SK-N-SH treated with all-trans-retinoic acid at 6 μM for 48 hours (cell line): Measurements from ENCODE around the gene ERGIC1.

Source experiments
- ATAC-seq: fragments of 200-7000 bp; cut with Tn5 transposase; 3 replicates; pipeline ENCODE4 v1.9.1; 2020; ENCODE audit warnings: mild to moderate bottlenecking, moderate library complexity
- ARNTL ChIP-seq: fragments of 450-650 bp; formaldehyde crosslinking; IDR thresholded peaks from 2 replicates; pipeline ENCODE4 v1.5.0; 2020; ENCODE audit warnings: low read depth, mild to moderate bottlenecking, moderate library complexity, borderline replicate concordance
- BACH2 ChIP-seq: fragments of 250-450 bp; sonication (Bioruptor Pico); IDR thresholded peaks from 2 replicates; pipeline ENCODE4 v1.9.0; 2021; ENCODE audit warnings: mild to moderate bottlenecking, borderline replicate concordance
- CSDC2 ChIP-seq: fragments of 250-450 bp; sonication (Bioruptor Pico); IDR thresholded peaks from 2 replicates; pipeline ENCODE4 v1.5.0; 2020; ENCODE audit warnings: mild to moderate bottlenecking, moderate library complexity
- ESRRG ChIP-seq: fragments of 250-450 bp; sonication (Bioruptor Pico); IDR thresholded peaks from 2 replicates; pipeline ENCODE4 v1.6.1; 2021; ENCODE audit warnings: mild to moderate bottlenecking
- GLIS3 ChIP-seq: fragments of 250-450 bp; sonication (Bioruptor Pico); IDR thresholded peaks from 2 replicates; pipeline ENCODE4 v1.5.0; 2020; ENCODE audit warnings: mild to moderate bottlenecking, moderate library complexity
- ISL1 ChIP-seq: fragments of 250-450 bp; sonication (Bioruptor Pico); IDR thresholded peaks from 2 replicates; pipeline ENCODE4 v2.1.2; 2022; ENCODE audit warnings: mild to moderate bottlenecking, moderate library complexity
- OSR1 ChIP-seq: fragments of 250-450 bp; sonication (Bioruptor Pico); IDR thresholded peaks from 2 replicates; pipeline ENCODE4 v1.8.0; 2022; ENCODE audit warnings: moderate library complexity, mild to moderate bottlenecking, inconsistent platforms
- PPARA ChIP-seq: fragments of 250-450 bp; sonication (Bioruptor Pico); IDR thresholded peaks from 2 replicates; pipeline ENCODE4 v1.5.0; 2020; ENCODE audit warnings: mild to moderate bottlenecking, borderline replicate concordance
- RARB ChIP-seq: fragments of 250-450 bp; sonication (Bioruptor Pico); IDR thresholded peaks from 2 replicates; pipeline ENCODE4 v1.8.0; 2021; ENCODE audit warnings: mild to moderate bottlenecking, moderate library complexity
- SNAI2 ChIP-seq: fragments of 250-450 bp; sonication (Bioruptor Pico); IDR thresholded peaks from 2 replicates; pipeline ENCODE4 v1.5.0; 2020; ENCODE audit warnings: mild to moderate bottlenecking, moderate library complexity
- TCF4 ChIP-seq: fragments of 250-450 bp; sonication (Bioruptor Pico); IDR thresholded peaks from 2 replicates; pipeline ENCODE4 v1.8.0; 2021; ENCODE audit warnings: mild to moderate bottlenecking, moderate library complexity, borderline replicate concordance
- ZC3H10 ChIP-seq: fragments of 250-450 bp; sonication (Bioruptor Pico); IDR thresholded peaks from 2 replicates; pipeline ENCODE4 v1.5.1; 2021; ENCODE audit warnings: mild to moderate bottlenecking, moderate library complexity
- ZFP3 ChIP-seq: fragments of 250-450 bp; sonication (Bioruptor Pico); IDR thresholded peaks from 2 replicates; pipeline ENCODE4 v1.5.0; 2020; ENCODE audit warnings: mild to moderate bottlenecking, moderate library complexity
- ZFP30 ChIP-seq: fragments of 450-650 bp; formaldehyde crosslinking; IDR thresholded peaks from 2 replicates; pipeline ENCODE4 v1.5.0; 2022; ENCODE audit warnings: mild to moderate bottlenecking, moderate library complexity
- ZNF70 ChIP-seq: fragments of 450-650 bp; formaldehyde crosslinking; IDR thresholded peaks from 2 replicates; pipeline ENCODE4 v1.5.0; 2020; ENCODE audit warnings: mild to moderate bottlenecking, moderate library complexity
- ZNF8 ChIP-seq: fragments of 450-650 bp; formaldehyde crosslinking; IDR thresholded peaks from 2 replicates; pipeline ENCODE4 v1.5.0; 2020; ENCODE audit warnings: mild to moderate bottlenecking, moderate library complexity
- TF ChIP-seq, protein P1 (sequence below): fragments of 250-450 bp; sonication (Bioruptor Pico); IDR thresholded peaks from 2 replicates; pipeline ENCODE4 v1.5.1; 2020; ENCODE audit warnings: low read depth, mild to moderate bottlenecking, moderate library complexity
- TF ChIP-seq, protein P2 (sequence below): fragments of 250-450 bp; sonication (Bioruptor Pico); IDR thresholded peaks from 2 replicates; pipeline ENCODE4 v1.8.0; 2021; ENCODE audit warnings: low read depth, mild to moderate bottlenecking, moderate library complexity, borderline replicate concordance
- TF ChIP-seq, protein P3 (sequence below): fragments of 250-450 bp; sonication (Bioruptor Pico); IDR thresholded peaks from 2 replicates; pipeline ENCODE4 v1.5.1; 2021; ENCODE audit warnings: mild to moderate bottlenecking, moderate library complexity
- TF ChIP-seq, protein P4 (sequence below): fragments of 250-450 bp; sonication (Bioruptor Pico); IDR thresholded peaks from 2 replicates; pipeline ENCODE4 v1.5.0; 2020; ENCODE audit warnings: mild to moderate bottlenecking, moderate library complexity
- TF ChIP-seq, protein P5 (sequence below): fragments of 250-450 bp; sonication (Bioruptor Pico); IDR thresholded peaks from 2 replicates; pipeline ENCODE4 v1.8.0; 2020; ENCODE audit warnings: mild to moderate bottlenecking, moderate library complexity, borderline replicate concordance

ERGIC1 gene

DNA sequence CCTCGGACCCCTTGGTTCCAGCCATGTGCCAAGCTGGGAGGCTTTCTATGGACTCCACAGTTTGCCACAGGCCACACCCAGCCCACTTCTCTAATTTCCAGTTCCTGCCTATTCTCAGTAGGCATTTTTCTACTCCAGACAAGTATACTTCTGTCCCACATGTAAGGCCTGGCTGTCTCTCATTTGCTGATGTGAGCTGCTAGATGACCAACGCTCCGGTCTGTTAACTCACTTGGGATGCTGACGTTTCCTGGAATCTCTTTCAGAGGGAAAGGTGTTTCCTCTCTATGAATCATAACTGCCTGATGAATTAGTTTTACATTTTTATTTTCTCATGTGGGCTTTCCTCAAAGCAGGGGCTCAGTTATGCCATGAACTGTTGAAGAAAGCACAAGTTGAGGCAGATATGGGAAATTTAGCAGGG, 36.3 kb downstream of the ERGIC1 start (continued):
- TF ChIP-seq PPARA (CRISPR knock-in tag) (no peak), OSR1 (CRISPR knock-in tag) (no peak)
- TF ChIP-seq, protein P1, sequence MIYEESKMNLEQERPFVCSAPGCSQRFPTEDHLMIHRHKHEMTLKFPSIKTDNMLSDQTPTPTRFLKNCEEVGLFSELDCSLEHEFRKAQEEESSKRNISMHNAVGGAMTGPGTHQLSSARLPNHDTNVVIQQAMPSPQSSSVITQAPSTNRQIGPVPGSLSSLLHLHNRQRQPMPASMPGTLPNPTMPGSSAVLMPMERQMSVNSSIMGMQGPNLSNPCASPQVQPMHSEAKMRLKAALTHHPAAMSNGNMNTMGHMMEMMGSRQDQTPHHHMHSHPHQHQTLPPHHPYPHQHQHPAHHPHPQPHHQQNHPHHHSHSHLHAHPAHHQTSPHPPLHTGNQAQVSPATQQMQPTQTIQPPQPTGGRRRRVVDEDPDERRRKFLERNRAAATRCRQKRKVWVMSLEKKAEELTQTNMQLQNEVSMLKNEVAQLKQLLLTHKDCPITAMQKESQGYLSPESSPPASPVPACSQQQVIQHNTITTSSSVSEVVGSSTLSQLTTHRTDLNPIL: no peak
- TF ChIP-seq, protein P2, sequence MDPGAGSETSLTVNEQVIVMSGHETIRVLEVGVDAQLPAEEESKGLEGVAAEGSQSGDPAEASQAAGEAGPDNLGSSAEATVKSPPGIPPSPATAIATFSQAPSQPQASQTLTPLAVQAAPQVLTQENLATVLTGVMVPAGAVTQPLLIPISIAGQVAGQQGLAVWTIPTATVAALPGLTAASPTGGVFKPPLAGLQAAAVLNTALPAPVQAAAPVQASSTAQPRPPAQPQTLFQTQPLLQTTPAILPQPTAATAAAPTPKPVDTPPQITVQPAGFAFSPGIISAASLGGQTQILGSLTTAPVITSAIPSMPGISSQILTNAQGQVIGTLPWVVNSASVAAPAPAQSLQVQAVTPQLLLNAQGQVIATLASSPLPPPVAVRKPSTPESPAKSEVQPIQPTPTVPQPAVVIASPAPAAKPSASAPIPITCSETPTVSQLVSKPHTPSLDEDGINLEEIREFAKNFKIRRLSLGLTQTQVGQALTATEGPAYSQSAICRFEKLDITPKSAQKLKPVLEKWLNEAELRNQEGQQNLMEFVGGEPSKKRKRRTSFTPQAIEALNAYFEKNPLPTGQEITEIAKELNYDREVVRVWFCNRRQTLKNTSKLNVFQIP (CRISPR knock-in tag): no peak
- TF ChIP-seq, all 23 proteins: peak for 2

DNA sequence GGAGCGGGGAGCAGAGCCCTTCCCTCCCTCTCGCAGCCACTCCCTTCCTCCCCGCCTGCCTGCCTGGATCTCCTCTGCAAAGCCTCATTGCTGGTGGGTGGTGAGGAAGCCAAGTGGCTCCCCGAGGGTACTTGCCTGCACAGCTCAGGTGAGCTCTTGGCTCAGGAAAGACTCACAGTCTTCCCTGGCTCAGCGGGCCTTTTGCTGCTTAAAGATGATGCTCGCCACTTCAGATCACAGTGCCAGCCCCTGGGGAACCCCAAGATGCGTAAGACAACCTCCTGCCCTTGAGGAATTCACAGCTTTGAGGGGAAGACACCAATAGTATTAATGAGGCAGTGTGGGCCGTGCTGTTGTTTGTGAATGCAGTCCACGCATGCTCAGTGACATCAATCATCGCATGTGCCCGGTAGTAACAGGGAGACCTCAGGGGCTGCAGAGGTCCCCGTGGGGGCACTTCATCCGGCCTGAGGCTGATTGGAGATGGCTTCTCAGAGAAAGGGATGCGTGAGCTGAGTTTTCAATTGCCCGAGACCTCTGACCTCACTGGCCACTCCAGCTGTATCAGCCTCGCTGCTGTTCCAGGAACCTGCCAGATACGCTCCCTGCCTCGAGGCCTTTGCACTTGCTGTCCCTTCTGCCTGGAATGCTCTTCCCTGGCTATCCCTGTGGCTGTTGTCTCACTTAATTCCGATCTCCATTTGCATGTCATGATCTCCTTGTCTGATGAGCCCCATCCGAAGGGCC, 36.8 kb downstream of the ERGIC1 start:
- no peak; the same call in 2 of the 3 replicates for ATAC-seq
- no peak for TF ChIP-seq RARB (CRISPR knock-in tag)
- TF ChIP-seq ISL1 (CRISPR knock-in tag): no peak
- TF ChIP-seq CSDC2 (CRISPR knock-in tag): 0 out of 2 replicates have a peak, but pooled peaks have one; percentile 39

DNA sequence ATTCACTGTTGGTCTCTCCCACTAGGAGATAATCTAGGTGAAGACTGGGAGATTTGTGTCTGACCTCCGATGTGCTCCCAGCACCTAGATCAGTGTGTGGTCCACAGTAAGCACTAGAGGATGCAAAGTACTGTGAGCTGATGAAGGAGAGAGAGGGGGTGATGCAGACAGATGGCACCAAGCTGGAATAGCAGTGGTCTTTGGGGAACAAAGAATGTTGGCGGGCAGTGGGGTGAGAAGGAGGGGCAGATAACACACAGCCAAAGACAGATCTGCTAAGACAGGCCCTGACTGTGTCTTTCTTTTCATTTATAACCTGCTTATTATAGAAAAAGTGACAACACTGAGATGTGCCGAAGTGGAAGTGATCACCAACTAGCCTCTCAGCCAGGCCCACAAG, 37.5 kb downstream of the ERGIC1 start:
- no peak for ATAC-seq
- TF ChIP-seq ZC3H10 (CRISPR knock-in tag) (no peak), ZFP30 (CRISPR knock-in tag) (no peak), ARNTL (CRISPR knock-in tag) (no peak), ZNF8 (CRISPR knock-in tag) (no peak), ISL1 (CRISPR knock-in tag) (no peak), RARB (CRISPR knock-in tag) (no peak), ZFP3 (CRISPR knock-in tag) (no peak), PPARA (CRISPR knock-in tag) (no peak), TCF4 (no peak), CSDC2 (CRISPR knock-in tag) (no peak), ZNF70 (CRISPR knock-in tag) (no peak), ESRRG (CRISPR knock-in tag) (no peak), BACH2 (no peak), GLIS3 (CRISPR knock-in tag) (no peak), SNAI2 (CRISPR knock-in tag) (no peak)
- TF ChIP-seq, protein P3, sequence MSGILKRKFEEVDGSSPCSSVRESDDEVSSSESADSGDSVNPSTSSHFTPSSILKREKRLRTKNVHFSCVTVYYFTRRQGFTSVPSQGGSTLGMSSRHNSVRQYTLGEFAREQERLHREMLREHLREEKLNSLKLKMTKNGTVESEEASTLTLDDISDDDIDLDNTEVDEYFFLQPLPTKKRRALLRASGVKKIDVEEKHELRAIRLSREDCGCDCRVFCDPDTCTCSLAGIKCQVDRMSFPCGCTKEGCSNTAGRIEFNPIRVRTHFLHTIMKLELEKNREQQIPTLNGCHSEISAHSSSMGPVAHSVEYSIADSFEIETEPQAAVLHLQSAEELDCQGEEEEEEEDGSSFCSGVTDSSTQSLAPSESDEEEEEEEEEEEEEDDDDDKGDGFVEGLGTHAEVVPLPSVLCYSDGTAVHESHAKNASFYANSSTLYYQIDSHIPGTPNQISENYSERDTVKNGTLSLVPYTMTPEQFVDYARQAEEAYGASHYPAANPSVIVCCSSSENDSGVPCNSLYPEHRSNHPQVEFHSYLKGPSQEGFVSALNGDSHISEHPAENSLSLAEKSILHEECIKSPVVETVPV: no peak
- TF ChIP-seq, protein P2 (CRISPR knock-in tag): no peak
- TF ChIP-seq, protein P4, sequence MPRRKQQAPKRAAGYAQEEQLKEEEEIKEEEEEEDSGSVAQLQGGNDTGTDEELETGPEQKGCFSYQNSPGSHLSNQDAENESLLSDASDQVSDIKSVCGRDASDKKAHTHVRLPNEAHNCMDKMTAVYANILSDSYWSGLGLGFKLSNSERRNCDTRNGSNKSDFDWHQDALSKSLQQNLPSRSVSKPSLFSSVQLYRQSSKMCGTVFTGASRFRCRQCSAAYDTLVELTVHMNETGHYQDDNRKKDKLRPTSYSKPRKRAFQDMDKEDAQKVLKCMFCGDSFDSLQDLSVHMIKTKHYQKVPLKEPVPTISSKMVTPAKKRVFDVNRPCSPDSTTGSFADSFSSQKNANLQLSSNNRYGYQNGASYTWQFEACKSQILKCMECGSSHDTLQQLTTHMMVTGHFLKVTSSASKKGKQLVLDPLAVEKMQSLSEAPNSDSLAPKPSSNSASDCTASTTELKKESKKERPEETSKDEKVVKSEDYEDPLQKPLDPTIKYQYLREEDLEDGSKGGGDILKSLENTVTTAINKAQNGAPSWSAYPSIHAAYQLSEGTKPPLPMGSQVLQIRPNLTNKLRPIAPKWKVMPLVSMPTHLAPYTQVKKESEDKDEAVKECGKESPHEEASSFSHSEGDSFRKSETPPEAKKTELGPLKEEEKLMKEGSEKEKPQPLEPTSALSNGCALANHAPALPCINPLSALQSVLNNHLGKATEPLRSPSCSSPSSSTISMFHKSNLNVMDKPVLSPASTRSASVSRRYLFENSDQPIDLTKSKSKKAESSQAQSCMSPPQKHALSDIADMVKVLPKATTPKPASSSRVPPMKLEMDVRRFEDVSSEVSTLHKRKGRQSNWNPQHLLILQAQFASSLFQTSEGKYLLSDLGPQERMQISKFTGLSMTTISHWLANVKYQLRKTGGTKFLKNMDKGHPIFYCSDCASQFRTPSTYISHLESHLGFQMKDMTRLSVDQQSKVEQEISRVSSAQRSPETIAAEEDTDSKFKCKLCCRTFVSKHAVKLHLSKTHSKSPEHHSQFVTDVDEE (CRISPR knock-in tag): no peak
- TF ChIP-seq, protein P5, sequence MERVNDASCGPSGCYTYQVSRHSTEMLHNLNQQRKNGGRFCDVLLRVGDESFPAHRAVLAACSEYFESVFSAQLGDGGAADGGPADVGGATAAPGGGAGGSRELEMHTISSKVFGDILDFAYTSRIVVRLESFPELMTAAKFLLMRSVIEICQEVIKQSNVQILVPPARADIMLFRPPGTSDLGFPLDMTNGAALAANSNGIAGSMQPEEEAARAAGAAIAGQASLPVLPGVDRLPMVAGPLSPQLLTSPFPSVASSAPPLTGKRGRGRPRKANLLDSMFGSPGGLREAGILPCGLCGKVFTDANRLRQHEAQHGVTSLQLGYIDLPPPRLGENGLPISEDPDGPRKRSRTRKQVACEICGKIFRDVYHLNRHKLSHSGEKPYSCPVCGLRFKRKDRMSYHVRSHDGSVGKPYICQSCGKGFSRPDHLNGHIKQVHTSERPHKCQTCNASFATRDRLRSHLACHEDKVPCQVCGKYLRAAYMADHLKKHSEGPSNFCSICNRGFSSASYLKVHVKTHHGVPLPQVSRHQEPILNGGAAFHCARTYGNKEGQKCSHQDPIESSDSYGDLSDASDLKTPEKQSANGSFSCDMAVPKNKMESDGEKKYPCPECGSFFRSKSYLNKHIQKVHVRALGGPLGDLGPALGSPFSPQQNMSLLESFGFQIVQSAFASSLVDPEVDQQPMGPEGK (CRISPR knock-in tag): no peak
